Fibroblast of skin of right quadriceps (primary cell): ENCODE data around the gene PPP6R3.

Experiments
- DNase-seq: peaks from one replicate; pipeline ENCODE4 v3.0.0-alpha.2; 2013

PPP6R3 gene

GRCh38 chr11:68498903-68499883 lies 38.6 kb downstream of the PPP6R3 start:
- DNase-seq = no peak

- no peak for DNase-seq
Observed at GRCh38 chr11:68500206-68500605, 39.7 kb downstream of the PPP6R3 start.

DNA sequence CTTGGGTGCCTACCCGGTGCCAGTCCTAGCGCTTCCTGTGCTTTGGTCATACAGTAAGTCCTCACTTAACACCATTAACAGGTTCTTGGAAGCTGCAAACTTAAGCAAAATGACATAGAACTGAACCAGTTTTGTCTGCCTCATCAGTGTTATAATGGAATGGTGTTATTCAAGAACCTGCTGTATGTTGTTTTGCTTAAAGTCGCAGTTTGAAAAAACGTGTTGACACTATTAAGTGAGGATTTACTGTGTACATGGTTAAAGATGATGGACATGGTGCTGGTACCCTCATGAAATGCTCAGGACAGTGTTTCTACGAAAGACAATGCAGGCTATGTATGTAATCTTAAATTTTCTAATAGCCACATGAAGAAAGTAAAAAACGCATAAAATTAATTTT lies 41.3 kb downstream of the PPP6R3 start:
- DNase-seq = no peak

DNA sequence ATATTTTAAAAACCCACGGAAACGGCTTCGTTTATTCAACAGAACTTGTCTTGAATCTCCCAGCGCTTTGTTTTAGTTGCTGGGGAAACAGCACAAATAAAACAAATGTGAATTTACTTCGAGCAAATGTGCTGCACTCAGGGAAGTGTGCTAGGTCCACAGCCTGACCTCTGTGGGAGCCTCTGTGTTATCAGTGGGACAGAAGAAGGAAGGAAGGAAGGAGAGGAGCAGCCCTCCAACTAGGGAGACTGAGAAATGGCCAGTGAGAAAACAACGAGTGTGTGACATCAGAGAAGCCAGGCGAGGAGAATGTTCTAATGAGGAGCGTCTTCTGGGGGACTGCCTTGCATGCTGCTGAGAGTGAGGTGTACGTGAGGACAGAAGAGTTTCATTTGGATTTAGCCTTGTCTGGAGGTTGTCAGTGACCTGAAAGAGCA lies 42.7 kb downstream of the PPP6R3 start:
- DNase-seq = no peak

DNA sequence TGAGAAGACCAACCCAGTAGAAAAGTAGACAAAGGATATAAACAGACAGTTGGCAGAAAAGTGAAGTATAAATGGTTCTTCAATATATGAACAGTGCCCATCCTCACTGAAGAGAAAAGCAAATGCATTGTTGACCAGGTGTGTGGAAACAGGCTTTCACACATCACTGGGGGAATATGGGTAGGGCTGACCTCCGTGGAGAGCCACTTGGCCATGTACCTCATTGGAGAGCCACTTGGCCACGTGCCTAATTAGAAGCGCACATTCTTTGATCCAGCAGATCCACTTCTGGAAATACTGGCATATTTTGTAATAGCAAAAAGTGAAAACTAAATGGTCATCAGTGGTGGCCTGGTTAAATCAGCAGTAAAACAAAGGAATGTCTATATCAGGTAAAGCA lies 43.2 kb downstream of the PPP6R3 start:
- DNase-seq = no peak

DNA sequence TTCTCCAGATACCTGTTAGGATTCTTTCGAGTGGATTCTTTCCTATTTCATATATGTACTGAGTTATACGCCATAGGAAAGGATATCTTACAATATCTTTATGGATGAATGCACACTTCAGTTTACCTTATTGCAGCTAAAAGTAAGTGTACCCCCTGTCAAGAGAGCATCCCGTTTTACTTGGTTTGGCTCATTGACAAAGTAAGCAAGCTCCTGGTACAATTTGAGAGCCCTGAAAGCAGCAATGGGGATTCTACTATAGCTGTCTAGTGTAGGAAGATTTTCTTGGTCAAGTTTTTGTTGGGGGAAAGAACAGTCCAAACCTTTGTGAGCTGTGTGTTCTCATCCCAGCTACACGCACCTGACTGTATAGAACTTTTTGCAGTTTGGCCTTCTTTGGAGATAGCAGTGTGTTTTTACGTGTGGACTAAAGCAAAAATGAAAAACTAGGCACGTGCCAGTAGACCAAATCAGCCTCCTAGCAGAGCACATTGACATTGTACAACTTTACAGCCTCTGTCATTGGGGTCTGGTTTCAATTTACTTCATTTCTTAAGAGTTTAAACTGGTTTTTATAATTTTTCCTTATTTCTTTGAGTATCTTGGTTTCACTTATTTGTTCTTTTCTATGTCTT lies 44.0 kb downstream of the PPP6R3 start:
- DNase-seq = no peak

DNA sequence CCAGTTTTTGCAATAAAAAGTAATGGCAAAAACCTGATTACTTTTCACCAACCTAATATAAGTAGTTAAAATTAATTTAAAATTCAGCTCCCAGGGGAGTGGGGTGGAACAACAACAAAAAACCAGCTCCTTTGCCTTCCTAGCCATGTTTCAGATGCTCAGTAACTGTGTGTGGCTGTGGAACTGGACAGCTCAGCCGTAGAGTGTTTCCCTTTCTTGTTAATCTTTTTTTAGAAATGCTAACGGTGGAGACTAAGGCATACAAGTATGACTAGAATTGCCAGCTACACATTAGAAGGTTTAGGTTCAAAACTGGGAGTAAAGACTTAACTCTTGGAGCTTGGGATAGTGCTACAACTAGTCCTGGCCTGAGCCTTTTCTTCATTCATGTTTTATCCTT lies 45.0 kb downstream of the PPP6R3 start:
- peak; percentile 14 for DNase-seq

DNA sequence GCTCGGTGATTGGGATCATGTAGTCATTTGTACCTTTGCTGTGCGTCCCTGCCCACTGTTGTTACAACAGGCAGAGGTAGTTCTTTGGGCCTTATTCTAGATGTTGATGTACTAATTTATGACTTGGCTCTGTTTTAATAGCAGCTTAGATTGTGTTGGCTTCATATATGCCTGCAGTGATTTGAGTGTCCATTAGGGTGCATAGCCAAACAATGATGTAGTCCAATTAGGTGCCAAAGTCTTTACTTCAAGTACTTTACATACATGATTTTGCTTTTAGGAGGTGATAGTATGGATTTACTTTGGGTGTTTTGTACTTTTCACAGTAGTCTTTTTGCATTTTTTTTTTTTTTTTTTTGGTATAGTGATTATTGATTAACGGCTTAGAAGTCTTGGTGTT lies 46.4 kb downstream of the PPP6R3 start:
- no peak for DNase-seq

- peak; percentile 36 for DNase-seq
Observed at GRCh38 chr11:68508425-68508824, 47.9 kb downstream of the PPP6R3 start.

DNA sequence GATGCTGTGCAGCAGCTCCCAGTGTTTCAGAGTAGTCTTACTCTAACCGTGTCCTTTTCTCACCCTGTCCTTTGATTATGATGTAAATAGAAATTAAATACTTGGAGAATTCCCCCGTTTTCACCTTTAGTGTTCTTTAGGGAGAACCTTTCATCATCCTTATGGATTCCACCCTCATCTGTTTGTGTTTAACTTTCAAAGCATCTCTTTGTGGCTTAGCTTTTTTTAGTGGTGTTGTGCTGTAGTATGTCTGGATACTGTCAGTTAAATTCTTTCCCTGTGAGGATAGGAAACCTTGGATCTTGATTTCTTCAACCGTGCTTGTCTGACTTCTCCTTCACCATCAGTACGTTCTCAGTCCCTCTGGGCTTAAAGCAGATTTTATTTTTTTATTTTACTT lies 48.5 kb downstream of the PPP6R3 start:
- peak; percentile 77 for DNase-seq

DNA sequence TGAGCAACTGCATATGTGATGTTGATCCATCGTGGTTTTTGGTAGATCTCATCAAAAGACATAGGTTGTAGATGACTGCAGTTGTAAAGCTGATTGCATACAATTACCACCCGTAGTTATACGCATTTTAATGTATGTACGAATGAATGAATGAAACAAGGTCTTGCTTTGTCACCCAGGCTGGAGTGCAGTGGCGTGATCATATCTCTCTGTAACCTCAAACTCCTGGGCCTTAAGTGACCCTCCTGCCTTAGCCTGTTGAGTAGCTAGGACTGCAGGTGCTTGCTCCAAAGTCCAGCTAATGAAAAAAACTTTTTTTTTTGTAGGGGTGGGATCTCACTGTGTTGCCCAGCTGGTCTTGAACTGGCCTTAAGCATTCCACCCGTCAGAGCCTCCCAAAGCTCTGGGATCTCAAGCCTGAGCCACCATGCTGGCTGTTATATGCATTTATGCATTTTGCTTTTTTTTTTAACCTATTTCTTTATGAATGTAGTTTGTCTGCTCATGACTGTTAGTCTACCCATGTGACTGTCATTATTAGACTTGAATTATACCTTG lies 53.5 kb downstream of the PPP6R3 start:
- DNase-seq = no peak

DNA sequence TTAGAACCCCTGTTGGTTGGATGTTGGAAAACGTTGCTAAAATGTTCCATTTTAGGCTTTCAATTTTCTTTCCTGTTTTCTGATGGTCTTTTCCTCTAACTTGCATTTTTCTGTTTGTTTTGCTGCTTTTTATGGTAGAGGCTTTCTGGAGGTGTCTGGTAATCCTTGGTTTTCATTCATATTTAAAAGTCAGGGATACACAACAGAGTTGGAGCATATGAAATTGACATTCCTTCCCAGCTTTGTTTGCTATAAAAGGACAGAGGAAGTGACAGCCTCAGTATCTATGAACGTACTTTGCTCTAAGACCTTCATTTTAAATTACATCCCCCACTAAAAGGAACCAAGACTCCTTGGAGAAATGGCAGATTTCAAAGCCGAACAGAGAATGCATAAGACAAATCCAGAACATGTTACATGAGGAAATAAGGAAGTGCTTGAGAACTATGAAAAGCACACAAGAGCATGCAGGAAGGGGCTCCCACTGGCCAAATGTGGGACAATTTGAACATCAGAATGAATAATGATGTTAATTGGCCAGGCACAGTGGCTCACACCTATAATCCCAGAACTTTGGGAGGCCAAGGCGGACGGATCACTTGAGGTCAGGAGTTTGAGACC lies 56.7 kb downstream of the PPP6R3 start:
- DNase-seq = no peak

GRCh38 chr11:68518191-68518590 lies 57.6 kb downstream of the PPP6R3 start:
- DNase-seq = no peak

GRCh38 chr11:68521969-68522652 lies 61.6 kb downstream of the PPP6R3 start:
- no peak for DNase-seq

DNA sequence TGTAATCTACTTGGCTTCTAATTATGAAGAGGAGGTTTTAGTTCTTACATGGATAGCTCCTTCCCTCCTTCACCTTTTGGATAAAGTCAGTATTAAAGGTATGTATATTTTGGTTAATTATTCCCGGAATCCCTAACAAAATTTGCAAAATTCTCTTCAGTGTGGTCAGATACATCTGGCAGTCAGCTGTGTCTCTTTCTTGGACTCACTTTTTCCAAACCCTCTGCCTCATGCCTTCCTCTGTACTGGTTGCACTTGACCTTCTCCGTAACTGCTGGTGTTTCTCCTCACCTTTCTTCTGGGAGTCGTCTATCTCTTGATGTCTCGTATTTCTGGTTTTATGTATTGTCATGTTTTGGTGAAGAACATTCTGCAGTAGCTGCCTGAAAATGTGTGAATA lies 62.5 kb downstream of the PPP6R3 start:
- no peak for DNase-seq

- no peak for DNase-seq
Observed at GRCh38 chr11:68523743-68524142, 63.2 kb downstream of the PPP6R3 start.

GRCh38 chr11:68524213-68524612 lies 63.7 kb downstream of the PPP6R3 start:
- no peak for DNase-seq

DNA sequence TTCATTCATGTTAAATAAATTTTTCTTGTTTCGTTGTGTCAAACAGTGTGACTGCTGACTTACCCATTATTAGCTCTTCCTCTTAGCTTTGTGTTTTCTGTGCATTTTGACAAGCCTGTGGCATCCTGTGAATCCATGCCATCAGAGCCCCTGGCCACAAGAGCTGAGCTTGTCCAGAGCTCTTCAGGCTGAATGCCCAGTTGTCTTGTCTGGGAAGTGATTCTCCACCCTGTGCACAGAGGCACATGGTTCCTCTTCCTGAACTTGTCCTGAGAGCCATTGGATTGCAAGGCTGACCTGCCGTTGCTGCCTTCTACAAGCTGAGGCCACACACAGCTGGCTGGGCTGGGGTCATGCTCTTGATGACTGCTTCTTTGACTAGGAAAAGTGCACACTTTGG lies 64.1 kb downstream of the PPP6R3 start:
- DNase-seq = no peak

- DNase-seq = no peak
Observed at GRCh38 chr11:68525336-68525735, 64.8 kb downstream of the PPP6R3 start.

DNA sequence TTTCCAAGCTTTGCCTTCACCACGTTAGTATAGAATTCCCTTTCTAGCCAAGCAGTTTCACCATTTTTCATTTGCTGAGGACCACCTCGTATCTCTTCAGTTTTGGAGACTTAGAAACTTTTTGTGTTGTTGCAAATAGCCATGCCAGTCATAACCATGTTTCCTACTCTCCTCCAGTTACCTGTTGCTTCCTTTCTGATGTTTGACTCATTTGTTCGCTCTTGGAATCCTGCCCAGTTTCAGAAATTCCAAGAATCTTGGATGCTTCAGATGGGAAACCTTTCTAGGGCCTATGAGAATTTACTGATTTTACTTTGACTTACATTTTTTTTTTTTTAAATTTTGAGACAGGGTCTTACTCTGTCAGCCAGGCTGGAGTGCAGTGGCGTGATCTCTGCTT lies 65.4 kb downstream of the PPP6R3 start:
- peak; percentile 78 for DNase-seq

DNA sequence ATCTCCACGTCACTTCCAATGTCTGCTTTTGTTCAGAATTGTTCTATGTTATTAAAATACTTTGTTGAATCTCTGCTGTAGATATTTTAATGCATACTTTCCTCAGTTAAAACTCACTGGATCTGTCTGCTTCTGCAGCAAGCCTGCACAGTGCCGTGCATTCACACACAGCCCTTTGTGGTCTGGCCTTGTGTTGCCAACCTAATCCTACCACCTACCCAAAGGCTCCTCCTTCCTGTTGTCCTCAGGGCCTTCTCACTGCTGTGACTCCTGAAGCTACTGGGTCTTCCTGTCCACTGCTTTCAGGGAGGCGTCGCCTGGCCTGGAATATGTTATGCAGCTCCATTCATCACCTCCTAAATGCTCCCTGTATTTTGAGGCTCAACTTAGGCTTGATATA lies 67.0 kb downstream of the PPP6R3 start:
- DNase-seq = no peak

- DNase-seq = no peak
Observed at GRCh38 chr11:68528630-68529029, 68.1 kb downstream of the PPP6R3 start.

DNA sequence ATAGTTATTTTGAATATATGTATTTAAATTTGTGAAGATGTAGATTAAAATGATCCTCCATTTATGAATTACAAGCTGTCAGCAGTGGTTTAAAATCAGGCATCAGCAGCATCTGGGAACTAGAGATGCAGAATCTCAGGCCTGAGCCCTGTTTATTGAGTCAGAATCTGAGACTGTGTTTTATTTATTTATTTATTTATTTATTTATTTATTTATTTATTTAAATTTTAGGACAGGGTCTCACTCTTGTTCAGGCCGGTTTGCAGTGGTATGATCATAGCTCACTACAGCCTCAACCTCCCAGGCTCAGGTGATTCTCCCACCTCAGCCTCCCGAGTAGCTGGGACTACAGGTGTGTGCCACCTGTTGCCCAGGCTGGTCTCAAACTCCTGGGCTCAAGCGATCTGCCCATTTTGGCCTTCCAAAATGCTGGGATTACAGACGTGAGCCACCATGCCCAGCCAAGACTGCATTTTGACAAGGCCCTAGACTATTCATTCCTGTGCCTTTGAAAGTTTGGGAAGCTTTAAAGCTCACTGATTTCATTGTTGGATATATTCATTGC lies 70.7 kb downstream of the PPP6R3 start:
- no peak for DNase-seq
